HepG2 (cell line): ENCODE results near the gene TNNI2. TPM values are rescaled to one million over a fixed set of nuclear protein-coding genes. Genes with fewer than 3 reads are reported as not detected.

ENCODE experiments used
- ATF7-NPFF ChIP-seq: sonication (generic); formaldehyde crosslinking; IDR thresholded peaks from 2 replicates; pipeline ENCODE4 v1.8.1; 2023; ENCODE audit warnings: mild to moderate bottlenecking, low read depth, missing genetic modification reagents, moderate library complexity
- FOXM1 ChIP-seq: sonication (generic); formaldehyde crosslinking; IDR thresholded peaks from 2 replicates; pipeline ENCODE4 v1.5.0; 2020; ENCODE audit warnings: missing genetic modification reagents
- HDAC2 ChIP-seq: sonication (generic); formaldehyde crosslinking; IDR thresholded peaks from 2 replicates; pipeline ENCODE4 v1.4.0; 2020; ENCODE audit warnings: missing genetic modification reagents
- HNRNPK ChIP-seq: fragments of 200-400 bp; formaldehyde crosslinking; IDR thresholded peaks from 2 replicates; pipeline ENCODE4 v1.6.1; 2018; ENCODE audit warnings: low read length, low read depth, moderate library complexity, mild to moderate bottlenecking; ENCODE audit not compliant: poor library complexity, severe bottlenecking
- JUNB ChIP-seq: sonication (generic); formaldehyde crosslinking; IDR thresholded peaks from 2 replicates; pipeline ENCODE4 v1.8.0; 2022; ENCODE audit warnings: missing genetic modification reagents, mild to moderate bottlenecking, borderline replicate concordance
- KAT8 ChIP-seq: IDR thresholded peaks from 2 replicates; pipeline ENCODE4 v1.6.1; 2016; ENCODE audit warnings: missing genetic modification reagents, missing compliant biosample characterization
- KDM5A ChIP-seq: fragments of 200-600 bp; sonication (generic); IDR thresholded peaks from 2 replicates; pipeline ENCODE4 v1.7.0; 2018; ENCODE audit warnings: antibody characterized with exemption, mild to moderate bottlenecking, low read length, borderline replicate concordance
- MBNL3 ChIP-seq: fragments of 250-450 bp; sonication (Bioruptor Pico); conservative IDR thresholded peaks from 2 replicates; pipeline ENCODE4 v1.8.0; 2022; ENCODE audit warnings: mild to moderate bottlenecking, inconsistent platforms
- PATZ1 ChIP-seq: sonication (generic); formaldehyde crosslinking; IDR thresholded peaks from 2 replicates; pipeline ENCODE4 v1.4.0; 2020; ENCODE audit warnings: missing genetic modification reagents
- PAX8 ChIP-seq: sonication (generic); formaldehyde crosslinking; IDR thresholded peaks from 2 replicates; pipeline ENCODE4 v1.8.0; 2022; ENCODE audit warnings: mild to moderate bottlenecking, missing genetic modification reagents, borderline replicate concordance
- PREB ChIP-seq: sonication (generic); formaldehyde crosslinking; IDR thresholded peaks from 2 replicates; pipeline ENCODE4 v1.4.0; 2020; ENCODE audit warnings: missing genetic modification reagents
- SMAD3 ChIP-seq: sonication (generic); formaldehyde crosslinking; IDR thresholded peaks from 2 replicates; pipeline ENCODE4 v1.4.0; 2020; ENCODE audit warnings: missing genetic modification reagents
- SNRNP70 ChIP-seq: fragments of 200-400 bp; formaldehyde crosslinking; IDR thresholded peaks from 2 replicates; pipeline ENCODE4 v1.6.1; 2017; ENCODE audit warnings: mild to moderate bottlenecking, low read depth, low read length, moderate library complexity
- SP1 ChIP-seq, 2 experiments: fragments of 450-650 bp in 1 of 2; sonication (generic) in 1 of 2; formaldehyde crosslinking in 1 of 2; IDR thresholded peaks; 2 replicates each; pipeline versions ENCODE4 v1.4.0 to v1.6.1; 2016 to 2020; ENCODE audit warnings: missing genetic modification reagents in 1 of 2
- SRSF1 ChIP-seq: fragments of 200-400 bp; formaldehyde crosslinking; optimal IDR thresholded peaks from 2 replicates; pipeline ENCODE3; 2017; ENCODE audit warnings: mild to moderate bottlenecking, low read depth, low read length, moderate library complexity
- TBX2 ChIP-seq: sonication (generic); formaldehyde crosslinking; IDR thresholded peaks from 2 replicates; pipeline ENCODE4 v1.5.0; 2020; ENCODE audit warnings: missing genetic modification reagents, mild to moderate bottlenecking, borderline replicate concordance
- U2AF2 ChIP-seq: fragments of 200-400 bp; formaldehyde crosslinking; IDR thresholded peaks from 2 replicates; pipeline ENCODE4 v1.6.1; 2017; ENCODE audit warnings: low read depth, mild to moderate bottlenecking, low read length
- ZFAT ChIP-seq: sonication (generic); formaldehyde crosslinking; conservative IDR thresholded peaks from 2 replicates; pipeline ENCODE4 v1.8.1; 2023; ENCODE audit warnings: missing genetic modification reagents, inconsistent platforms
- ZFP1 ChIP-seq: IDR thresholded peaks from 2 replicates; pipeline ENCODE4 v1.6.1; 2016
- ZNF274 ChIP-seq: sonication (generic); formaldehyde crosslinking; IDR thresholded peaks from 2 replicates; pipeline ENCODE4 v1.5.1; 2020; ENCODE audit warnings: mild to moderate bottlenecking, missing genetic modification reagents
- ZNF280B ChIP-seq: sonication (generic); formaldehyde crosslinking; IDR thresholded peaks from 2 replicates; pipeline ENCODE4 v1.5.0; 2020; ENCODE audit warnings: missing genetic modification reagents, mild to moderate bottlenecking, borderline replicate concordance
- ZNF335 ChIP-seq: sonication (generic); formaldehyde crosslinking; IDR thresholded peaks from 2 replicates; pipeline ENCODE4 v1.4.0; 2020; ENCODE audit warnings: missing genetic modification reagents
- ZNF33A ChIP-seq: sonication (generic); formaldehyde crosslinking; IDR thresholded peaks from 2 replicates; pipeline ENCODE4 v1.5.1; 2020; ENCODE audit warnings: missing genetic modification reagents, mild to moderate bottlenecking, moderate library complexity, borderline replicate concordance
- ZNF451 ChIP-seq: sonication (generic); formaldehyde crosslinking; IDR thresholded peaks from 2 replicates; pipeline ENCODE4 v1.5.0; 2020; ENCODE audit warnings: mild to moderate bottlenecking, missing genetic modification reagents
- ZNF557 ChIP-seq: sonication (generic); formaldehyde crosslinking; IDR thresholded peaks from 2 replicates; pipeline ENCODE4 v1.4.0; 2020; ENCODE audit warnings: missing genetic modification reagents
- ZNF562 ChIP-seq: sonication (generic); formaldehyde crosslinking; IDR thresholded peaks from 2 replicates; pipeline ENCODE4 v1.8.0; 2022; ENCODE audit warnings: missing genetic modification reagents, borderline replicate concordance
- polyA plus RNA-seq, 8 experiments: library from polyadenylated mRNA; depleted of rRNA in 3 of 8; stranded (reverse) in 7 of 8; unstranded in 1 of 8; fragments of >200 nt; fragmentation: Illumina TruSeq in 4 of 8; extraction: Trizol in 4 of 8; gene quantifications; 2 replicates each; pipeline versions ENCODE4 v1.2.1 to v1.2.3, GENCODE V29; 2011 to 2016; ENCODE audit warnings: low read depth in 4 of 8, missing spikeins in 1 of 8, mixed read lengths in 1 of 8; ENCODE audit not compliant: insufficient read depth in 1 of 8
- total RNA-seq, 5 experiments: library from RNA; depleted of rRNA; stranded (reverse); fragments of >200 nt; fragmentation: Illumina TruSeq; extraction: Trizol; gene quantifications; 2 replicates each; pipeline ENCODE4 v1.2.3, GENCODE V29; 2016; ENCODE audit warnings: low read depth in 1 of 5

Gene TNNI2
- total and polyA plus RNA-seq, 2 of the 13 experiments (the other 11 are each of a cell fraction or from before 2014, with no cell fraction given) = 7.2 to 12.0 TPM

GRCh38 chr11:1842149-1843097 is 3.6 kb downstream of the TNNI2 start (continued):
- peak; percentile 92; the same call in 1 of the 2 replicates for TF ChIP-seq ZNF280B
- no peak for TF ChIP-seq U2AF2
- no peak for TF ChIP-seq KDM5A
- peak; percentile 94; the same call in 1 of the 2 replicates for TF ChIP-seq ZNF451
- no peak for TF ChIP-seq ZNF557 (CRISPR knock-in tag)
- peak; percentile 99 for TF ChIP-seq PATZ1 (CRISPR knock-in tag)
- TF ChIP-seq ZNF335 (CRISPR knock-in tag) = peak; percentile 88; the same call in 1 of the 2 replicates
- peak; percentile 99 for TF ChIP-seq TBX2 (CRISPR knock-in tag)
- TF ChIP-seq MBNL3 = no peak
- TF ChIP-seq ZNF33A (CRISPR knock-in tag) = peak; percentile 93
- TF ChIP-seq ZNF562 (CRISPR knock-in tag) = no peak
- peak; percentile 84; the same call in 1 of the 2 replicates for TF ChIP-seq SMAD3 (CRISPR knock-in tag)
- TF ChIP-seq PAX8 (CRISPR knock-in tag) = no peak
- 0 out of 2 replicates have a peak, but pooled peaks have one; percentile 50 for TF ChIP-seq JUNB
- TF ChIP-seq ZNF274 (CRISPR knock-in tag) = peak; percentile 78
- TF ChIP-seq SNRNP70 = no peak
- no peak for TF ChIP-seq PREB (CRISPR knock-in tag)
- TF ChIP-seq SP1 (IDR thresholded peaks at IDR 0.05) = no peak
- TF ChIP-seq SP1 (CRISPR knock-in tag; IDR thresholded peaks at IDR 0.05) = peak; percentile 56
- peak; percentile 85; the same call in 1 of the 2 replicates for TF ChIP-seq ATF7-NPFF (CRISPR knock-in tag)
- TF ChIP-seq ZFAT (CRISPR knock-in tag) = no peak
- peak; percentile 98 for TF ChIP-seq HDAC2 (CRISPR knock-in tag)
- TF ChIP-seq KAT8 (CRISPR knock-in tag) = peak; percentile 72
- TF ChIP-seq SRSF1 = peak; percentile 65
- no peak for TF ChIP-seq HNRNPK
- 0 out of 2 replicates have a peak, but pooled peaks have one; percentile 52 for TF ChIP-seq ZFP1 (CRISPR knock-in tag)
- TF ChIP-seq FOXM1 (CRISPR knock-in tag) = no peak
